ENCODE measurements around the gene CFP. TPM values are rescaled to one million over a fixed set of nuclear protein-coding genes. Genes with fewer than 3 reads are reported as not detected.
A peak's percentile ranks its signal among the peaks of the same experiment; 100 is the strongest.
"Not testable (repeated sequence)": the region's sequence is repeated elsewhere in the genome, so short reads cannot be mapped to it uniquely, and the experiment has no call there.

The CFP gene
- polyA plus RNA-seq (2013, experiment 1 of 2; ENCODE audit: insufficient read length), result 0.32 TPM
- polyA plus RNA-seq (2013, experiment 2 of 2; ENCODE audit: insufficient read length), result 0.35 TPM

- no peak for DNase-seq
Measured at GRCh38 chrX:47629419-47630200, at the start of gene CFP. Gene CFP, minus strand, starts transcription at chrX:47629930. Its CDS starts 86 bp downstream, at chrX:47629844.

DNA sequence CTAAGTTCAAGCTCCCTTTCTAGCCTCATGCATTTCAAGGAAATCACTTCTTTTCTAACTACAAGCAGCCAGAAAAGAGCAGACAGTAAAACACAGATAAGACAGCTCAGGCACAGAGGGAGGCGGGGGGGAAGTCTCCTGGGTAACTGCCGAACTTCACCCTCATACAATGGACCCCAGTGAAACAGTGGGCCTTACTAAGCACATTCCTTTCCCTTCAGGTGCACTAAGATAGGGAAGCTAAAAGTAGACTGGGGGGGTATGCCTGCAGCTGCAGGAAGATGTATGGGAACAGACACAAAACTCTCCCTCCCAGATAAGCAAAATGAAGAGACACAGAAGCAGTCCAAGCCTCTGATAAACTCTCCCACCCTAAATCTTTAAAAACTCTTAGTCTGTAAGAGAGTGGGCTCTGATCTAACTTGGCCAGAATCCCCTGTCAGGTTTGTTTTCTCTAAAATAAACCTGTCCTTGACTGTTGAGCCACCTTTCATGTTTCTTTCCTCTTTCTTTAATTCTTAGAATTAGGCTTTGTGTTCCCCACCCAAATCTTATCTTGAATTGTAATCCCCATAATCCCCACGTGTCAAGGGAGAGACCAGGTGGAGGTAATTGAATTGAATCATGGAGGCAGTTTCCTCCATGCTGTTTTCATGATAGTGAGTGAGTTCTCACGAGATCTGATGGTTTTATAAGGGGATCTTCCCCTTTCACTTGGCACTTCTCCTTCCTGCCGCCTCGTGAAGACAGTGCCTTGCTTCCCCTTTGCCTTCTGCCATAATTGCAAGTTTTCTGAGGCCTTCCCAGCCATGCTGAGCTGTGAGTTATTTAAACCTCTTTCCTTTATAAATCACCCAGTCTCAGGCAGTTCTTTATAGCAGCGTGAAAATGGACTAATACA, 46.5 kb upstream of the CFP start:
- not testable (repeated sequence) for DNase-seq

GRCh38 chrX:47674776-47675175, 45.0 kb upstream of the CFP start:
- no peak for DNase-seq

GRCh38 chrX:47665797-47666196, 36.1 kb upstream of the CFP start:
- not testable (repeated sequence) for DNase-seq

- no peak for DNase-seq
Measured at GRCh38 chrX:47664737-47665136, 35.0 kb upstream of the CFP start.

DNA sequence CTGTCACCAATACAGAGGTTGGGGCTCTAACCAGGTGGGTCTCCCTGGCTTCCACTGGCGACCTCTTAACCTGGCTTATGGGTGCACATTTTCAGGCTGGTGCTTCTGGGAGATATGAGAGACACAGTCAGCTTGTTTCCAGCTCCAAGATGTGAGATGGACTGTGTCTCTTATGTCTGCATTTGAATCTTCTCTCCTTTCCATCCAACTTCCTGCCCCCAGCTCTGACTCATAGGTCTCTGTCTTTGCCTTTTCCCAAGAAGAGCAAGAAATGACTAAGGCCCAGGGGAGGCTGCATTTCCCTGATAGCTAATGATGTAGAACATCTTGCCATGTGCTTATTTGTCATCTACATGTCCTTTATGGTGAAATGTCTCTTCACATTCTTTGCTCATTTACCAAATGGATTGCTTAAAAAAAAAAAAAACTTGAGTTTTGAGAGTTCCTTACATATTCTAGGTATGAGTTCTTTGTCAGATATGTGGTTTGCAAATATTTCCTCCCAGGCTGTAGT, 32.5 kb upstream of the CFP start:
- peak; percentile 95 for DNase-seq

GRCh38 chrX:47661539-47661938, 31.8 kb upstream of the CFP start:
- no peak for DNase-seq

DNA sequence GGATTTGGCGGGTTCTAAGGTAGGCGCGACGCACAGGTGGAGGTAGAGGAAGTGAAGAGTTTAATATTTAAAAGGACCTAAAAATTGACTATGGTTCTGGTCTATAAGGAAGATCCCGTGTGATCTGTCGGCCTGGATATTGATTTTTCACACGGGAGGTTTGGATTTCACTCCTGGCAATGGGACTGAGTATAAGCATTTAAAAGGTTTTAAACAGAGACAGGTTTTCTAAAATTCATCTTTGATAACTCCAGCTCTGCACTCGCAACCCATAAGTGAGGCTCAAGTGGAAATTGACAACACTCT, 29.6 kb upstream of the CFP start:
- DNase-seq, result no peak

- peak; percentile 97 for DNase-seq
Measured at GRCh38 chrX:47658684-47659420, 29.1 kb upstream of the CFP start, which contains the start of gene UXT. Gene UXT, minus strand, starts transcription at chrX:47659180. Its CDS starts 253 bp downstream, at chrX:47658927.

DNA sequence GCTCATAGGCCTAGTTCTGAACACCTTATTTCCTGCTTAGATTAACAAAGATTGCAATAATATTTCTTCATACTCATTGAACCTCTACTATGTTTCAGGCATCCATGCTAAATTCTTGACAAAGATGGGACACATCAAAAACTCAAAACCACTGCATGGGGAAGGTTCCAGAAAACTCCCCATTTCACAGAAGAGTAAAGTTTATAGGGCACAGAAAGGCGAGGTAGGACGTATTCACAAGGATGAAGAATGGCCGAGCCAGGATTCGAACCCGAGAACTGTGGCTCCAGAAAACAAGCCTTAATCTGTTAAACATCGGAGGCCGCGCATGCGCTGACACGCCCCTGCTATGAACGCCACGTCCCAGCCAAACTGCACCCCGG, 28.6 kb upstream of the CFP start:
- no peak for DNase-seq

DNA sequence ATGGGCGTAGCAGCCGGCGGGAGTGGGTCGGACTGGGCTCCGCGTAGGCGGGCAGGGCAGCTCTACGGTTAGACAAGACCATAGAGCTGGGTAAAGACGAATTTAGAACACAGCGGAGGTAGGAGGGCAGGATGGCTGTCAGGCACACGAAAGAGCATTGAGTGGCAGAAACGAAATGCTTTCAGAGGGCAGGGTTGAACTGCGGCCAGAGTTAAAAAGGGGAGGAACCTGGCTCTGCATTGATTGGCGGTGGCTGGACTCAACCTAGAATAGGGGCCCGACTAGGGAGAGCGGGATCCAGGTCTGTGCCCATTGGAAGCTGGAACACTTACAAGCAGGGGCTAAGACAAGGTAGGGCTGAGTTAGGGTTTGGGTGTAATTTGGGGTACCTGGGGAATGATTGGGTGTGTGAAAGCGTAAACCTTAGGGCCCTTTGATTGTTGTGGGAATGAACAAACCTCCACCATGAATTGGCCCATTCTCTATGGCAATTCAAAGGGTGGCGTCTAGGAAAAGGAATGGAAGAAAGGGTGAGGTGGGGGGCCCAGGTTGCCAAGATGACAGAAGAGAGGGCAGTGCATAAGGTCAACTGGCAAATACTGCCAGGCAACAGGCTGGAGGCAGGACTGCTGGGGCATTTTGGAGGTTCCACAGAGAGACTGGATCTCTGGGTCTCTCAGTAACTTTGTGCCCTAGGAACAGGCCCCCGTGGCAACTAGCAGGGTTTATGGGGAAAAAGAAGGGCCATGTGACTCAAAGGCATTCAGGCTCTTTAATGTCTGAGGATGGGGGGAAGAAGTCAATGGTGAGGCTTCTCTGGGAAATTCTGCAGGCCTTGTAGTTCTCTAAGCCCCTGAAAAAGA, 21.5 kb upstream of the CFP start:
- DNase-seq, result no peak

DNA sequence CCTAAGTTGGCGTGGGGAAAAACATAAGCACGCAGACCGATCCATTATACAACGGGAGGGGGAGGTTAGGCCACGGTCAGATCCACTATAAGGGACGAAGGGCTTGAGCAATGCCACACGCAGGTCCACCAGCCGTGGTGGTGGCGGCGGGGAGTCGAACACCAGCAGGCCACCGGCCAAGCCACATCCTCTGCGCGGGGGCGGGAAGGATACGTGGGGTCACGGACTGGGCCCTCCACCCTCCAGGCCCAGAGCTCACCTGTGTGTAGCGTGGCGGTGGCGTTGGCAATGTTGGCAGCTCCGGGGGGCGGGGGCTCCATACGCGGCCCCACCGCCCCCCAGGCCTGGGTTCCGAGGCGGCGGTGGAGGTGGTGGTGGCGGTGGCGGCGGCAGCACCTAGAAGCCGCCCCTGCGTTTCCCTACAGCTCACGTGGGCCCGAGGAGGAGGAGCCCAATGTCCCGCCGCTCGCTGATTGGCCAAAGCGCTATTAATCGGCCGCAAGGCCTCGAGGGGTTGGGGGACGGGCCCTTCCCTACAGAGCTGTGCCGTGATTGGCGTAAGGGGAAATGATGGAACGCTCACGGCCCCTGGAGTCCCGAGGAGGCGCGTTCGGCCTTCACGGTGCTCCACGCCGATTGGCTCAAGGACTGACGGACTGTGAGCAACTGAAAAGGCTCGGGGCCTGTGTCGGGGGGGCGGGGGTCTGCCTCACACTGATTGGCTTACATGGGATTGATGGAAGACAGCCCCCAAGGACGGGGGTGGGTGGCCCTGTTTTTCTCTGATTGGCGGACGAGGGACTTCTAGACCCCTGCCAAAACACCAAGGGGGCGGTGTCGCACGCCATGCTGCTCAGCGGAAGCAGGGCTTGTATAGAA, 20.7 kb upstream of the CFP start, which contains the start of gene ELK1:
Gene ELK1, minus strand, starts transcription at position 400 of the 879 bp plus-strand sequence. CDS start 9,122 bp downstream, outside the sequence.
- DNase-seq, result peak; percentile 99

GRCh38 chrX:47649781-47650163, 20.0 kb upstream of the CFP start:
- no peak for DNase-seq

DNA sequence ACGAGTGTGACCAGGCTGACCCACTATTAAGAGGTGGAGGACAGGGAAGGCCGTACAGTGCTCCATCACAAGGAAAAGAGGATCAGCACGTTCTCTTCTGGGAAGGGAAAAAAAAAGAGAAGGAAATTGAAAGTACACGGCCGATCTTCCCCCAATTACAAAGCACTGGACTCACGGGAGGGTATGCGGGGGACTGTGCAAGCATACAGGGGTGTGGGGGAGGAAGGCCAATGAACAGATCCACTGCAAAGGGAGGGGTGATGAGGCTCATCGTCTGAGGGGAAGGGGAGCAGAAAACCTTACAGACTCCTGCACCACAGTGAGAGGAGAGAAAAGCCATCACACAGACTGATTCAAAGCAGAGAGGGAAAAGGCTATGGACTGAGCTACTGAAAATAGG, 19.5 kb upstream of the CFP start:
- DNase-seq, result no peak

GRCh38 chrX:47648376-47648775, 18.6 kb upstream of the CFP start:
- no peak for DNase-seq

DNA sequence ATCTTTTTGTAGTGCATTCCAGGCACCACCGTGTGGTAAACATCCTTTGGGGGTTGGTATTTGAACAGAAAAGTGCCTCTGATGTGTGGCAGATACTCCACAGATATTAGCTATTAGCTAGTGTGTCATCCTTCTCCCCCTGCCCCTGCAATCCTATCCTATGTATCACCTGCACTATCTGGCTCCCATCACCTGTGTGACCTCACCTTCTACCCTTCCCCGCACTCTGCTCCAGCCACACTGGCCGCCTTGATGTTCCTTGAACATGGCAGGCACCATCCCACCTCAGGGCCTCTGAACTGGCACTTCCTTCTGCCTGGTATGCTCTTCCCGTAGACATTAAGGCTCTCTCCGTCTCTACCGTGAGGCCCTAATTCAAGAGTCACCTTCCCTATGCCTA, 16.9 kb upstream of the CFP start:
- DNase-seq, result no peak

- no peak for DNase-seq
Measured at GRCh38 chrX:47645530-47645929, 15.8 kb upstream of the CFP start.

GRCh38 chrX:47644557-47645091, 14.9 kb upstream of the CFP start:
- DNase-seq, result peak; percentile 27

DNA sequence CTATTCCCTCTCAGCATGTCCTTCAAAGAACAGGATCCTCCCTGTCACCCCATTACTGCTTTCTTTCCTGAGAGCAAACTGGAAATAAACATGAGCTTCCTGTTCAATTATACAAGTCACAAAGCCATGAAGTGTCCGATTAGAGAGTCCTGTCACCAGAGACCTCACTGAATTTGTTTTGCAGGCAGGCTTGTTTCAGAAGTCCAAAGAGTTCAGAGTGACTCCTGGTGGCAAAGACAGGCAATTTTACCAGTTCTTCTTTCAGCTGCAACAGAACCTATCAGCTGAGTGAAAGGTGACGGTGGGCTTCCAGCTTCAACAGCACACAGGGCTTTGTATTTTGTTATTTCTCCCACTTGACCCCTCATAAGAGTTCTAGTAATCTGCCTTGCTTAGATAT, 14.2 kb upstream of the CFP start:
- no peak for DNase-seq

- DNase-seq, result no peak
Measured at GRCh38 chrX:47638816-47639215, 9.1 kb upstream of the CFP start.

All from fibroblast of skin of abdomen (primary cell).